Endodermal cell (in vitro differentiated cells): ENCODE results near the gene ARHGEF6. TPM values are rescaled to one million over a fixed set of nuclear protein-coding genes. Genes with fewer than 3 reads are reported as not detected.

Experiments
- DNase-seq: peaks from one replicate; pipeline ENCODE4 v3.0.0-alpha.2; 2017
- H3K27ac ChIP-seq: 2 replicates; pipeline ENCODE4 v1.5.1; 2013; ENCODE audit warnings: mild to moderate bottlenecking, low read depth, low read length, moderate library complexity
- H3K27me3 ChIP-seq: 2 replicates; pipeline ENCODE4 v1.6.1; 2013; ENCODE audit warnings: mild to moderate bottlenecking, low read length, moderate library complexity; ENCODE audit not compliant: insufficient read depth, control insufficient read depth, poor library complexity, severe bottlenecking
- H3K36me3 ChIP-seq: 2 replicates; pipeline ENCODE4 v1.7.0; 2013; ENCODE audit warnings: mild to moderate bottlenecking, low read length, moderate library complexity; ENCODE audit not compliant: control insufficient read depth, insufficient read depth
- H3K4me1 ChIP-seq: one replicate; pipeline ENCODE4 v1.7.0; 2013; ENCODE audit warnings: low read length; ENCODE audit not compliant: control insufficient read depth, insufficient read depth
- H3K4me3 ChIP-seq: 2 replicates; pipeline ENCODE4 v1.5.1; 2013; ENCODE audit warnings: mild to moderate bottlenecking, low read length, moderate library complexity
- H3K9ac ChIP-seq: 2 replicates; pipeline ENCODE4 v1.6.1; 2013; ENCODE audit warnings: mild to moderate bottlenecking, low read length, moderate library complexity; ENCODE audit not compliant: poor library complexity, severe bottlenecking; ENCODE audit errors: extremely low read depth
- H3K9me3 ChIP-seq: 2 replicates; pipeline ENCODE4 v1.6.1; 2013; ENCODE audit warnings: mild to moderate bottlenecking, low read length, moderate library complexity; ENCODE audit not compliant: control insufficient read depth
- H3K27ac Mint-ChIP-seq: 2 replicates; pipeline ENCODE4 v1.8.0; 2020; ENCODE audit warnings: mixed read lengths
- H3K27me3 Mint-ChIP-seq: 2 replicates; pipeline ENCODE4 v1.8.0; 2021; ENCODE audit warnings: mild to moderate bottlenecking, mixed read lengths; ENCODE audit not compliant: insufficient read depth
- H3K36me3 Mint-ChIP-seq: 2 replicates; pipeline ENCODE4 v1.8.0; 2020; ENCODE audit warnings: low read depth, mixed read lengths
- H3K4me1 Mint-ChIP-seq: 2 replicates; pipeline ENCODE4 v1.8.0; 2020; ENCODE audit warnings: mixed read lengths
- H3K4me3 Mint-ChIP-seq: 2 replicates; pipeline ENCODE4 v1.8.0; 2020; ENCODE audit warnings: mild to moderate bottlenecking, moderate library complexity, mixed read lengths
- H3K9me3 Mint-ChIP-seq: 2 replicates; pipeline ENCODE4 v1.8.0; 2020; ENCODE audit warnings: mild to moderate bottlenecking, mixed read lengths
- CTCF ChIP-seq: fragments of 200-600 bp; sonication (generic); conservative IDR thresholded peaks from 2 replicates; pipeline ENCODE4 v1.5.0; 2021; ENCODE audit warnings: antibody characterized with exemption, mild to moderate bottlenecking
- WGBS, 2 experiments: methylation state at CpG; one replicate each; pipeline versions ENCODE4 v1.1.5 to v1.1.7; 2013; ENCODE audit warnings: missing lambda C conversion rate in 2 of 2, mixed read lengths in 1 of 2; ENCODE audit not compliant: insufficient coverage in 1 of 2, insufficient read length in 1 of 2; 5-methylcytosine and 5-hydroxymethylcytosine counted together
- total RNA-seq, 2 donors: library from RNA; stranded (reverse); fragmentation: NEBNext Ultra II Directional in 1 of 2; extraction: Animal tissue kit (Norgen Biotek cat#: 25700) in 1 of 2; gene quantifications; 2 replicates in 1 of 2; 3 replicates in 1 of 2; pipeline ENCODE4 v1.2.1, GENCODE V29; 2021

ARHGEF6 gene
- total RNA-seq, 2 donors from 2014 or later = 1.8 to 2.7 TPM

- Histone ChIP-seq H3K36me3 (no peaks in the 10 kb centered on the region), H3K9ac (no peak overlapping the region), H3K27me3 (no peaks in the 10 kb centered on the region), H3K9me3 (no peaks in the 10 kb centered on the region), H3K4me1 (no peaks in the 10 kb centered on the region), H3K27ac (no peak overlapping the region), H3K4me3 (no peak overlapping the region)
- no peak for TF ChIP-seq CTCF
- Mint-ChIP-seq H3K4me1 (no peaks in the 10 kb centered on the region), H3K27me3 (peaks cover 2% of the 10 kb centered on the region), H3K9me3 (peaks cover 34% of the 10 kb centered on the region), H3K4me3 (no peak overlapping the region), H3K36me3 (no peaks in the 10 kb centered on the region), H3K27ac (no peak overlapping the region)
- DNase-seq = no peak
- 60 to 85% methylated on average over 1 to 2 of the region's 2 CpGs for WGBS, 2 experiments
Observed at GRCh38 chrX:136750364-136750763, 30.4 kb downstream of the ARHGEF6 start.

GRCh38 chrX:136747003-136747986 lies 33.4 kb downstream of the ARHGEF6 start:
- Mint-ChIP-seq H3K9me3 (peaks cover 40% of the 10 kb centered on the region), H3K27me3 (peaks cover 2% of the 10 kb centered on the region), H3K27ac (no peak overlapping the region), H3K4me1 (peaks cover 11% of the 10 kb centered on the region), H3K4me3 (no peak overlapping the region), H3K36me3 (no peaks in the 10 kb centered on the region)
- no peaks in the 10 kb centered on the region for H3K4me1 ChIP-seq
- H3K9me3 ChIP-seq = no peaks in the 10 kb centered on the region
- no peak overlapping the region for H3K9ac ChIP-seq
- no peaks in the 10 kb centered on the region for H3K27me3 ChIP-seq
- H3K4me3 ChIP-seq = no peak overlapping the region
- no peak overlapping the region for H3K27ac ChIP-seq
- WGBS, 2 experiments = 85% methylated on average over 5 of the region's 8 CpGs; no CpG with 5 or more reads in 1 of the 2 experiments
- no peak for TF ChIP-seq CTCF
- no peaks in the 10 kb centered on the region for H3K36me3 ChIP-seq
- DNase-seq = no peak

DNA sequence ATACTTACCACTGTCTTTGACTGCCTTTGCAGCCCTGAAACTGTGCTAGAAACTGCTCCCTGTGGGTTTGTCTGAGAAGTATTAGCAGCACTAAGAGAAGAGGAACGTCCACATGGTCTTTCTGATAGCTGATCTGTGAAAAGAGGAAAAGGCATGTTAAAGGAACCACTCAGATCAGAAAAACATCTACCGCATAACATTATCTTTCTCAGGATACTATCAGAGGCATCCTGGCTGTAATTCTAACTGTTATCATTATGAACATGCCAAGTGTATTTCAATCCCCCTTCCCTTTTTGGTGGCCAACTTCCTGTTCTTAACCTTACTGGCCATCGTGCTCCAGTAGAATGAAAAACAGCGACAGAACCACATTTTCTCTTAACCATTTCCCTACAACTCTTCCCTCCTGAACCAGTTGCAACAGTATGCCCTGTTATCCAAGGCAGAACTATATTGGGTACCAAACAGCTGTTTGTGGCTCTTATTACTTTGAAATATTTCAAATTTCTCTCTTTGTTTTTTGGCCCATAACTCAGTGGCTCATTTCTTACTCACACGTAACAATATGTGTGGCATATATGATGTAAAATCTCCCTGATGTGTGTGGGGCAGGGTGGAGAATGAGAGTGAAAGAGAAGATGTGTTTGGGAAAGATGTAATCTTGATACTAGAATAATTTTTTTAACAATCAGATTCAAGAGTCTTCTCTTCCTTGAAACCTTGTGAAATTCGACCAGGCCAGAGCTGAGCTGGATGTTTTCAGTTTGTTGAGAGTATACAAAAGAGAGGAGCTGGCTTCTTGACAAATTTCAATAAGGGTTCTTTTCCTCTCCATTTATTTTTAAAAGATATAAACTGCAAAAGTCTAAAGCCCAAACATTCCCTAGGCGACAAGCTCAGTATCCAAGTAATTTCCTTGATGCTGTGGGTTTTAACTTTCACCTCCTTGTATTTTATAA lies 35.2 kb downstream of the ARHGEF6 start:
- H3K27ac Mint-ChIP-seq = no peak overlapping the region
- H3K4me1 Mint-ChIP-seq = peaks cover 11% of the 10 kb centered on the region
- H3K4me3 Mint-ChIP-seq = no peak overlapping the region
- H3K36me3 ChIP-seq = no peaks in the 10 kb centered on the region
- no peak overlapping the region for H3K27ac ChIP-seq
- H3K9me3 ChIP-seq = no peaks in the 10 kb centered on the region
- no peaks in the 10 kb centered on the region for H3K36me3 Mint-ChIP-seq
- H3K4me1 ChIP-seq = no peaks in the 10 kb centered on the region
- TF ChIP-seq CTCF = no peak
- H3K27me3 ChIP-seq = no peaks in the 10 kb centered on the region
- H3K9ac ChIP-seq = no peak overlapping the region
- peaks cover 42% of the 10 kb centered on the region for H3K9me3 Mint-ChIP-seq
- H3K27me3 Mint-ChIP-seq = peaks cover 2% of the 10 kb centered on the region
- WGBS, 2 experiments = 96 to 100% methylated on average over 1 to 6 of the region's 7 CpGs
- no peak for DNase-seq
- no peak overlapping the region for H3K4me3 ChIP-seq
